Ovary (tissue), 3 donors: ENCODE results near the gene NUDT8.

ENCODE experiments used
- CTCF ChIP-seq, 3 donors: fragments of 450-650 bp in 2 of 3; fragments of 200-600 bp in 1 of 3; IDR thresholded peaks; one replicate each; pipeline versions ENCODE4 v1.5.1 to v1.8.0; 2016 to 2022; ENCODE audit warnings: antibody characterized with exemption in 3 of 3, mild to moderate bottlenecking in 1 of 3
- EP300 ChIP-seq: sonication (generic); formaldehyde crosslinking; IDR thresholded peaks from one replicate; pipeline ENCODE4 v1.6.1; 2017; ENCODE audit warnings: antibody characterized with exemption
- POLR2A ChIP-seq: fragments of 450-650 bp; IDR thresholded peaks from one replicate; pipeline ENCODE4 v1.6.1; 2017; ENCODE audit warnings: antibody characterized with exemption, mild to moderate bottlenecking, moderate library complexity
- donor health status: DM: no; HTN: no; CAD: no.

GRCh38 chr11:67656278-67656922 is 26.7 kb upstream of the NUDT8 start:
- TF ChIP-seq CTCF (IDR thresholded peaks at IDR 0.05) (no peak), POLR2A (no peak), EP300 (no peak)
